HEK293T (cell line): ENCODE data around the gene UBE2Z.

Experiments used
- CTCF ChIA-PET: fragments of 350-600 bp; formaldehyde crosslinking; extraction: SDS; loops from one replicate; lab custom pipeline; 2021; ENCODE audit warnings: antibody characterized with exemption, inconsistent platforms; lab: Yijun Ruan, JAX
- POLR2A ChIA-PET: fragments of 350-600 bp; formaldehyde crosslinking; extraction: SDS; loops from one replicate; lab custom pipeline; 2020; ENCODE audit warnings: antibody characterized with exemption, inconsistent platforms; lab: Yijun Ruan, JAX
- DNase-seq: peaks from one replicate; pipeline ENCODE4 v3.0.0; 2012; ENCODE audit warnings: mixed read lengths; ENCODE audit errors: extremely low spot score
- ARNT ChIP-seq: fragments of 450-650 bp; IDR thresholded peaks from 2 replicates; pipeline ENCODE4 v1.6.1; 2017; ENCODE audit warnings: mild to moderate bottlenecking
- BHLHE40 ChIP-seq: fragments of 450-650 bp; IDR thresholded peaks from 2 replicates; pipeline ENCODE4 v1.6.1; 2016; ENCODE audit warnings: mild to moderate bottlenecking, moderate library complexity, borderline replicate concordance
- CTBP1 ChIP-seq: fragments of 450-650 bp; IDR thresholded peaks from 2 replicates; pipeline ENCODE4 v1.6.1; 2016; ENCODE audit warnings: borderline replicate concordance
- ELF4 ChIP-seq: fragments of 450-650 bp; IDR thresholded peaks from 2 replicates; pipeline ENCODE4 v1.6.1; 2017; ENCODE audit warnings: antibody characterized with exemption
- FOXA1 ChIP-seq: fragments of 450-650 bp; IDR thresholded peaks from 2 replicates; pipeline ENCODE4 v1.6.1; 2016; ENCODE audit warnings: mild to moderate bottlenecking
- FOXK2 ChIP-seq: fragments of 450-650 bp; IDR thresholded peaks from 2 replicates; pipeline ENCODE4 v1.6.1; 2016; ENCODE audit warnings: mild to moderate bottlenecking
- FOXM1 ChIP-seq: fragments of 450-650 bp; IDR thresholded peaks from 2 replicates; pipeline ENCODE4 v1.6.1; 2017; ENCODE audit warnings: mild to moderate bottlenecking, borderline replicate concordance
- HDGF ChIP-seq: fragments of 450-650 bp; IDR thresholded peaks from 2 replicates; pipeline ENCODE4 v1.6.1; 2017; ENCODE audit warnings: antibody characterized with exemption, borderline replicate concordance
- L3MBTL2 ChIP-seq: fragments of 450-650 bp; conservative IDR thresholded peaks from 2 replicates; pipeline ENCODE4 v1.6.1; 2016; ENCODE audit warnings: mild to moderate bottlenecking
- LEF1 ChIP-seq: fragments of 450-650 bp; IDR thresholded peaks from 2 replicates; pipeline ENCODE4 v1.6.1; 2017; ENCODE audit warnings: mild to moderate bottlenecking, borderline replicate concordance
- NFRKB ChIP-seq: fragments of 450-650 bp; IDR thresholded peaks from 2 replicates; pipeline ENCODE4 v1.6.1; 2016; ENCODE audit warnings: mild to moderate bottlenecking, moderate library complexity
- SP1 ChIP-seq: fragments of 450-650 bp; IDR thresholded peaks from 2 replicates; pipeline ENCODE4 v1.6.1; 2017
- SUZ12 ChIP-seq: fragments of 450-650 bp; IDR thresholded peaks from 2 replicates; pipeline ENCODE4 v1.6.1; 2016; ENCODE audit warnings: mild to moderate bottlenecking
- TARDBP ChIP-seq: fragments of 450-650 bp; IDR thresholded peaks from 2 replicates; pipeline ENCODE4 v1.6.1; 2016
- ZNF384 ChIP-seq: fragments of 450-650 bp; IDR thresholded peaks from 2 replicates; pipeline ENCODE4 v1.6.1; 2016
- TF ChIP-seq, protein P1 (sequence below): fragments of 450-650 bp; IDR thresholded peaks from 2 replicates; pipeline ENCODE4 v1.6.1; 2016

Gene UBE2Z

DNA sequence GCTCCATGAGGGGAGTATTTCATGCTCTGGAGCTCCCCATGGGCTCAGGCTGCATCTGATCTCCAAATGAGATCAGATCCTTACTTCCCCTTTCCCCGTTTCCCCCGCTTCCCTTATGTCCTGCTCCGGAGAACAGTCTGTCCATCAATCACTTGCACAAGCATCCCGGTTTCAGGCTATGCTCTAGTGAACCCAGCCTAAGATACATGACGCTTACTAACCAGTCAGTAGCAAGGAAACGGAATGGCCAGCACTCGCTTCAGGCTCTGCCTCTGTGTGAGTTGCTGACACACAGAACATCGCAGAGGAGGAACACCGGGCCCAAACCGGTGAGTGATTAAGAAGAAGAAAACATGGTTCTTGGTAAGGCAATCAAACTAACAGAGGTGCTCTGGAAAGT lies 25.0 kb upstream of the UBE2Z start:
- ChIA-PET CTCF (interaction anchor here (2.1 to 2.7 kb wide), 2 partner anchors 78 to 81 kb away, joined by 7 to 20 read pairs; no protein-coding TSS in a partner anchor), POLR2A (interaction anchor here (1.0 to 2.5 kb wide), 2 partner anchors 9 to 164 kb away, joined by 3 to 8 read pairs; partner anchors contain the start of gene ATP5MC1)
- no peak for DNase-seq
- TF ChIP-seq FOXA1, result no peak

DNA sequence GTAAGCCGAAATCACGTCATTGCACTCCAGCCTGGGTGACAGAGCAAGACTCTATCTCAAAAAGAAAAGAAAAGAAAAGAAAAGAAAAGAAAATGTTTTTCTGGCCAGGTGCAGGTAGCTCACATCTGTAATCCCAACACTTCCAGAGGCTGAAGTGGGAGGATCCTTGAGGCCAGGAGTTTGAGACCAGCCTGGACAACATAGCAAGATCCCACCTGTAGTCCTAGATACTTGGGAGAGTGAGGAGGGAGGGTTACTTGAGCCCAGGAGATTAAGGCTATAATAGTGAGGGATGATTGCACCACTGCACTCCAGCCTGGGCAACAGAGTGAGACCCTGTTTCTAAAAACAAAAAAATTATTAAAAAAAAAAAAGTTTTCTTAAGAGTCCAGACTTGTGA lies 18.1 kb upstream of the UBE2Z start:
- ChIA-PET POLR2A (no interaction called here), CTCF (no interaction called here)
- no peak for TF ChIP-seq FOXA1
- no peak for TF ChIP-seq SP1
- no peak for TF ChIP-seq LEF1
- no peak for TF ChIP-seq ELF4
- TF ChIP-seq CTBP1, result no peak
- TF ChIP-seq ZNF384, result no peak
- TF ChIP-seq FOXK2, result no peak
- no peak for TF ChIP-seq FOXM1
- no peak for TF ChIP-seq NFRKB
- TF ChIP-seq HDGF, result no peak
- no peak for TF ChIP-seq L3MBTL2
- TF ChIP-seq BHLHE40, result no peak
- TF ChIP-seq, protein P1, sequence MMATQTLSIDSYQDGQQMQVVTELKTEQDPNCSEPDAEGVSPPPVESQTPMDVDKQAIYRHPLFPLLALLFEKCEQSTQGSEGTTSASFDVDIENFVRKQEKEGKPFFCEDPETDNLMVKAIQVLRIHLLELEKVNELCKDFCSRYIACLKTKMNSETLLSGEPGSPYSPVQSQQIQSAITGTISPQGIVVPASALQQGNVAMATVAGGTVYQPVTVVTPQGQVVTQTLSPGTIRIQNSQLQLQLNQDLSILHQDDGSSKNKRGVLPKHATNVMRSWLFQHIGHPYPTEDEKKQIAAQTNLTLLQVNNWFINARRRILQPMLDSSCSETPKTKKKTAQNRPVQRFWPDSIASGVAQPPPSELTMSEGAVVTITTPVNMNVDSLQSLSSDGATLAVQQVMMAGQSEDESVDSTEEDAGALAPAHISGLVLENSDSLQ, result no peak
- no peak for TF ChIP-seq ARNT
- TF ChIP-seq SUZ12, result no peak
- no peak for TF ChIP-seq TARDBP
- no peak for DNase-seq

DNA sequence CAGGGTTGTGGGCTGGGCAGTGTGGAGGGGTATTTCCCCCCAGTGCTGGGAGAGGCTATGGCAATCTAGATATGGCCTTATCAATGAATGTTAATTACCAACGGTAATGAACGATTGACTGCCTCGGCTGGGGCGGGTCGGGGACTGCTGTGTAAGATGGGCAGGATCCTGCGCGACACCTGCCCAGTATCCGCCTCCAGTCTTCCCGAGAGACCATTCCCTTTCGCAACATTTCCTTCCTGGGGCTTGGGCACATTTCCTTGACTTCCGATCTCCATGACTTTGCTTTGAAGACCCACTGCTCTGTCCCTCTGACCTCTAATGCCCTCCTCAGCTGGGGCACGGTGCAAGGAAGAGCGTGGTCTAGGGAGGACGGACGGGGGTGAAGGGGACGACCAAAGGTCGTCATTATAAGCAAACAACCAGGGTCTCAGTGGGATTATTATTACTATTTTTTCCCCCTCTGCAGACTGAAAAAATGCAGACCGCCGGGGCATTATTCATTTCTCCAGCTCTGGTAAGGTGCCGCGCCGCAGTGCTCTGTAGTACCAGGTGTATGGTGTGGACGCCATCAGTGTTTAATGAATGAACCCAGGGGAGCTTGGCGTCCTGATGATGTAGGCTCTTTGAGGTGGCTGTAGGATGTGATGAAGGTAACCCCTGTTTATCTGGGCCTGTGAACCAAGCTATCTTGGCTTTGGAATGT lies 15.1 kb upstream of the UBE2Z start:
- no peak for DNase-seq
- POLR2A ChIA-PET, result interaction anchor here (0.6 to 5.0 kb wide), 13 partner anchors 9 to 143 kb away, joined by 3 to 59 read pairs (median 7); partner anchors contain the start of genes IGF2BP1, SNF8 and UBE2Z
- TF ChIP-seq FOXA1 (no peak), SP1 (no peak)
- TF ChIP-seq, protein P1, result no peak
- CTCF ChIA-PET, result interaction anchor here (0.5 to 1.2 kb wide), 6 partner anchors 9 to 478 kb away, joined by 3 to 6 read pairs (median 4); no protein-coding TSS in a partner anchor

DNA sequence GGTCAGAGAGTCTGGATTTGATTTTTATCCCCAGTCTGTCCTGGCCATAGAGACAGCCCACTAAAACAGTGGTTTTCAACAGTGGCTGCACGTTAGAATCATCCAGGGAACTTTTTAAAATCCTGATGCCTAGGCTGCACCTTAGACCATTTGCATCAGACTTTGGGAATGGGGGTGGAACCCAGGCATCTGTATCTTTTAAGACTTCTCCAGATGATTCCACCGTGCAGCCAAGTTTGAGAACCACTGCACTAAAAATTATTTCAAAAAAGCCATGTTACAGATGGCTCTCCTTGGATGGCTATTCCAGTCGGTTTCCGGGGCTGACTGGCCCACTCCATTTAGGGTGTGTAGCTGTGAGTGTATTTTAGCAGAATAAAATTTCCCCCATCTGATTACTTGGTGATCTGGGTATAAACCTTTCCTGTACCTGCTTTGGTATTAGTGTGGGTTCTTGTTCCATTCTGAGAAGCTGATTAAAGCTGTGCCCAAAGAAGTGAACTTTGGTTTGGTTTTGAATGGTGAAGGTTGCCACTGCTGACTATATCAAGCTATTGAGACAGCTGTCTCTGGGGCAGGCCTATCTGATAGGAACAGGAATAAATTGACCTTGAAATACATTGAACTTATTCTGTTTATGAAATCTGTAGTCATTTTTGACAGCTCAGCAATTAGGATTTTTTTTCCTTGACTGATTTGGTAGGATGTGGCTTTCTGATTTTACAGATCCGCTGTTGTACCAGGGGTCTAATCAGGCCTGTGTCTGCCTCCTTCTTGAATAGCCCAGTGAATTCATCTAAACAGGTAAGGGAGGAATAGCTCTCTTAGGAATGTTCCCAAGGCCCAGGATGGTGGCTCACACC lies 14.3 kb upstream of the UBE2Z start:
- CTCF ChIA-PET, result interaction anchor here (1.2 kb wide), 1 partner anchor 10 kb away, joined by 3 read pairs; no protein-coding TSS in a partner anchor

DNA sequence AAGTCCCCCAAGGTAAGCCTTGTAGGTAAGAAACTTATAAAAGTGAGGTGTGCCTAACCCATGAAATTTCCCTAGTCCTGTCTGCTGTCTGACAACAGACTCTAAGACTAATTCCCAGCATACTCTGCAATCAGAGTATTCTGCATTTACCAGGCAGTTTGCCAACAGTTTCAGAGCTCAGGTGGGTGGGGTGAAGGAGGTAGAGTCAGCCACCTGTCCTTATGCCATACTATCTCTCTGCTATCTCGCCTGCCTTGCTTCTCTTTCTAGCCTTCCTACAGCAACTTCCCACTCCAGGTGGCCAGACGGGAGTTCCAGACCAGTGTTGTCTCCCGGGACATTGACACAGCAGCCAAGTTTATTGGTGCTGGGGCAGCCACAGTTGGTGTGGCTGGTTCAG lies 13.3 kb upstream of the UBE2Z start:
- DNase-seq, result no peak
- CTCF ChIA-PET, result no interaction called here
- POLR2A ChIA-PET, result interaction anchor here (5.0 kb wide), 1 partner anchor 14 kb away, joined by 59 read pairs; the partner anchor contains the start of gene UBE2Z
- TF ChIP-seq CTBP1 (no peak), FOXK2 (no peak), LEF1 (no peak), ARNT (no peak), FOXA1 (no peak), TARDBP (no peak), L3MBTL2 (no peak), SP1 (no peak), ZNF384 (no peak), BHLHE40 (no peak), FOXM1 (no peak), NFRKB (no peak), ELF4 (no peak), SUZ12 (no peak), HDGF (no peak)
- TF ChIP-seq, protein P1, result no peak

More for the DNA sequence above, 14.3 kb upstream of the UBE2Z start:
- POLR2A ChIA-PET, result interaction anchor here (0.8 to 5.0 kb wide), 7 partner anchors 9 to 126 kb away, joined by 3 to 59 read pairs (median 13); partner anchors contain the start of genes IGF2BP1, SNF8 and UBE2Z
- TF ChIP-seq LEF1 (no peak), BHLHE40 (no peak), FOXM1 (no peak), HDGF (no peak), FOXK2 (no peak), TARDBP (no peak), ZNF384 (no peak), ARNT (no peak), FOXA1 (no peak), SUZ12 (no peak), ELF4 (no peak), L3MBTL2 (no peak), CTBP1 (no peak), SP1 (no peak), NFRKB (no peak)
- TF ChIP-seq, protein P1, result no peak
- no peak for DNase-seq
